NCI-H526 treated with DMSO at 0.1 percent for 48 hours (cell line): ENCODE data around the gene UEVLD.
"Not testable (repeated sequence)": the region's sequence is repeated elsewhere in the genome, so short reads cannot be mapped to it uniquely, and the experiment has no call there.

ENCODE experiments used
- DNase-seq: peaks from one replicate; lab custom pipeline; 2025; lab: John Stamatoyannopoulos, UW

Gene UEVLD

DNA sequence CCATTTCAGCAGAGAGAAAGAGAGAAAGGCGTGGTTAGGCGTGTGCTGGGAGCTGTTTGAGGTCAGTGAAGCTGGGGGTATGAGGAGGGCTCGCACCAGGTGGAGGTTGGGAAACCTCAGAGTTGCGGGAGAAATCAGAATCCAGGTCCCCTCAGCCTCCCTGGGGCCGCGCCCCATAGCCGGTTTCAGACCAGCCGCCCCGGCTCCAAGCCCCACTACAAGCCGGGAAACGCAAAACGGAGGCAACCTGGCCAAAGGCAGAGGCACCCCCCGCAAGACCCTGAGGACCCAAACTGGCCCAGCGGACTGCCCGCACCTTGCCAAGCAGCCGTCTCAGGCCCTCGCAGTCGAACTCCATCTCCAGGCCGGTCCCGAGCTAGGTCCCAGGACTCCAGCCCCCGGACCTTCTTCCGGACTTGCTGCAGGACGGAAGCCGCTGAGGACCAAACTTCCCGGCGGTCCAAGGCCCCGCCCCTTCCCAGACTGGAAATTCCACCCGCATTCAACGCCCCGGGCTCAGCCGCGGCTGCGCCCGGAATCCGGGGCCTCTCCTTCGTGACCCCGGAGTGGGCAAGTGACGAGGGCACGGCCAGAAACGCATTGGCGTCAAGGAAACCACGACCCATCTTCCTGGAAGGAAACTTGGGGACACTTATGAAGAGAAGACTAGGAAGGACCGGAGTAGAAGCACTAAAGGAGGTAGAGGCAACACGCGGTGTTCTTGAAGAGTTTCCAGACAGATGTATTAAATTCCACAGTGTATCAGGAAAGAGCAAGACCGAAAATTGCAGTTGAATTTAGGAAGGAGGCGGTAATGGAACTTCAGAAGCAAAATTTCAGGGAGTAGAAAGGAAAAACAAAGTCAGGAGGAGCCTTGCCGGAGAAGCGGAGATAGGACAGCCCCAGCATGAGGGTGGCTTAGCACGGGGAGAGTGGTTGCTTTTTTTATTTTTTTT is at the start of gene UEVLD:
Gene UEVLD, minus strand, starts transcription at position 438 of the 956 bp plus-strand sequence. Its CDS starts 80 bp downstream, at position 358.
- DNase-seq = peak; percentile 80

GRCh38 chr11:18634140-18635032 is 45.9 kb upstream of the UEVLD start, which contains the start of gene SPTY2D1:
Gene SPTY2D1, minus strand, starts transcription at chr11:18634342. Its CDS starts 85 bp downstream, at chr11:18634257.
- DNase-seq = peak; percentile 97

DNA sequence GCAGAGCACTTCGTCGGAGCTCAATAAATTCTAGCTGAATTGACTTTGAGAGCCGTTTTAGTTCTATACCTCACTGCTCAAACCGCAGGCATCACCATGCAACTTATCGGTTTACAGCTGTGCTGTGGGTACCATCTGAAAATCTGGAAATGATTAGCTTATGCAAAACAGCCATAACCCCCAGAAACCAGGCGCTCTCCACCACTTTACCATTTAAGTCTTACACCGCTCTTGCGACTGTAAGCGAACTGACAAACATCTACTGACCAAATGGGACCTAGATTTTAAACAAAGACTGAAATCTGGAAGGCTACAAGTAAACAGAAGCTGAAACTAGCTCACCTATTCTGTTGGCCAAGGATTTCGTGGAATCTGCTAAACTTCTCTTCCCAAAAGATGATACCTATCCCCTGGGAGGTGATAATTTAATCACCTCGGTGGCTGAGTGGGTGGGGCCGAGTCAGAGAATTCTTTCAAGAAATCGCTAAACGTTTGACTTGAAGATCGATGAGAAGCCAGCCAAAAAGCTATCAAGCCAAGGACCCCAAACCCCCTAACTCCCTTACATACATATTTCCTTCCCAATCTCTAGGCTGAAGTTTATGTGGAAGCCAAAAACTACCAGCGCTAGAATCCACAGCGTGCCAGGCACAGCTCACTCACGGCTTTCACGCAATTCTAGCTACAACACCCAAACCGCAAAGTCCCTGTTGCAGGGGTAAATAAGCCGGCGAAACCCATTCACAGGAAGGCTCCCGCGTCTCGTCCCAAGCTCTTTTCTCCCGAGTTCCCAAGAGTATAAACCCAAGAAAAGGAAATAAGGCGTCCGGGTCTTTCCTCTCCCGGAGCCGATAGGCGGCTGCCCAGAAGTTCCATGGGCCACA is 45.0 kb upstream of the UEVLD start:
- DNase-seq = peak; percentile 12

- DNase-seq = no peak
These were observed 44.3 kb upstream of the UEVLD start for GRCh38 chr11:18632841-18633240.

GRCh38 chr11:18624161-18624560 is 35.6 kb upstream of the UEVLD start:
- no peak for DNase-seq

DNA sequence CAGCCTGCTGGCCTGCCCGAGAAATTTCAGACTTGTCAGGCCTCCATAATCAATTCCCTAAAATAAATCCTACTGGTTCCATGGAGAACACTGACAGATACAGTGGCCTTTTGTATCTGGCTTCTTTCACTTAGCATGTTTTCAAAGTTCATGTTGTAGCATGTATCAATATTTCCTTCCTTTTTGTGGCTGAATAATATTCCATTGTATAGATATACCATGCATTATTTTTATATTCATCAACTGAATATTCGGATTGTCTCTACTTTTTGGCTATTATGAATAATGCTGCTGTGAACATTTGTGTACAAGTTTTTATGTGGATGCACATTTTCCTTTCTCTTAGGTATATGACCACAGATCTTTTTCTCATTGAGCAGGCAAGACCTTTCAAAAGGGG is 35.2 kb upstream of the UEVLD start:
- DNase-seq = no peak

DNA sequence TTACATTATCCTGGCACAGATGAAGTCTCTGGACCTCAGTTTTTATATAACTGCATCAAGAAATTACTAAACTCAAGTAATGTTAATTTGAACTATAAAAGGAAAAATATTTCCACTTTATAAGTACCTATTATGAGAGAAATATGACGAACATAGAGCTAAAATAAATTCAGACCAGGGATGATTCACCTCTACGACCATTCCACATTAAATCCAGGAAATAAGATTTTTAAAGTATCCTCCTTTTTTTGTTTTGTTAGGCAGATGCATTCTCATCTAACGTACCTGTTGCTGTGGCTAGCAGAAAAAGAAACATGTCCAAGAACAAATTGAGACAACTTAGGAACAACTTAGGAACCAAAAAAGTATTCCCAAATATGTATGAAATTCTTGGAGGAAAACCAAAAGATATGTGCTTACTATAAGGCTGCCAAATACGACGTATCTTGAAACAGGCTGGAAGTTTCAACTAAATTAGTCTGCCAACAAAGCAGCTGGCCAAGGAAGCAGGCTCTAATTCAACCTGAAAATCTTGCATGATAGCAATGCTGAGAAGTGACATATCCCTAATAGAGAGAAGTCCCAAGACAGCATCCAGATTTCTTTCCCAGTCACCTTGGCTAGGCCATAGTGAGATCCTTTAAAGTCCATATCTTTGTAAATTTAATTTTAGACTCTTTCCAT is 29.9 kb upstream of the UEVLD start:
- DNase-seq = no peak

GRCh38 chr11:18617688-18618341 is 29.3 kb upstream of the UEVLD start:
- no peak for DNase-seq

DNA sequence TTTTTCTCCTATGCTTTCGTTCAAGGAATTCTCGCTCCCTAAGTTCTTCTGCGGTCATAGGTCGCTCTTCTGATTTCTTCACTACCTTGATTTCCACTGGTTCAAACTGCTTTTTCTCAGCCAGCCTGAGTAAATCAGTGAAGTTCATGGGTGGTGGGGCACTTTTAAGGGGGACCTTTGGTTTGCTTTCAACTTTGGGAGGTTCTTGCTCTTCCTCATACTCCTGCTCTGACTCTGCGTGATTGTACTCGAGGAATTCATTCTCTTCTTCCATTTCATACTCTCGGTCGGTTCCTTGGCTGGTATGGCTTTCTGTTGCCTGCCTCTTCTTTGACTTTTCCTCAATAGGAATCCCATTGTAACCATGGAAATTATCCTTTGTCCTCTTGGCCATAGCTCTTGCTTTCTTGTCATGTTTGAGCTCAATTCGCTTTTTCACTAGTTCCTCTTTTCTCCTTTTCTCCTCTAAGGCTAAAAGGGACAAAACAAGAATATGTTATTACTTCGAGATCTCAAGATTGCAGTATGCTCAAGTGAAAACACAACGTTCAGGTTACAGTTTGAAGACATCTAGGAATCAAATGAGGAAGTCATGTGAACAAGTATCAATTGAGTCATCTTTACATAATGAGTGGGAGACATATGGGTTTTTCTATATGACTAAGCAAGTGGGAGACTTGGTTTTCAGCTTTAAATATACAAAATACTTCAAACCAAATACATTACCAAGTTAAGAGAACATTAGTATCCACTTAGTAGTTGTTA is 27.3 kb upstream of the UEVLD start:
- no peak for DNase-seq

GRCh38 chr11:18614667-18615066 is 26.1 kb upstream of the UEVLD start:
- no peak for DNase-seq

- no peak for DNase-seq
These were observed 23.9 kb upstream of the UEVLD start for GRCh38 chr11:18612394-18612793.

DNA sequence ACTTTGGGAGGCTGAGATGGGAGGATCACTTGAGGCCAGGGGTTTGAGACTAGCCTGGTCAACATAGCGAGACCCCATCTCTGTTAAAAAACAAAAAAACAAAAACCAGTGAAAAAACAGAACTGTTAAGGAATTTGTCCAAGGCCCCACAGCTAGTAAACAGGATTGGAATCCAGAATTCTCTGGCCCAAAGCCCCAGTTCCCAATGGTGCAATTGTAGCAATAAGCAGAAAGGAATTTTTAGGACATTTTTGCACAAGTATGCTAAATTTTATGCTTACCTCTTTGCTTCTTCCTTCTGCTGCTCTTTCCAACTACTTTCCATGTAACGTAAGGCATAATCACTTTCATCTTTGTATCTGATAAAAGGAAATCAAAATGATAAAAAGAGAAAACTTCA is 22.7 kb upstream of the UEVLD start:
- DNase-seq = no peak

DNA sequence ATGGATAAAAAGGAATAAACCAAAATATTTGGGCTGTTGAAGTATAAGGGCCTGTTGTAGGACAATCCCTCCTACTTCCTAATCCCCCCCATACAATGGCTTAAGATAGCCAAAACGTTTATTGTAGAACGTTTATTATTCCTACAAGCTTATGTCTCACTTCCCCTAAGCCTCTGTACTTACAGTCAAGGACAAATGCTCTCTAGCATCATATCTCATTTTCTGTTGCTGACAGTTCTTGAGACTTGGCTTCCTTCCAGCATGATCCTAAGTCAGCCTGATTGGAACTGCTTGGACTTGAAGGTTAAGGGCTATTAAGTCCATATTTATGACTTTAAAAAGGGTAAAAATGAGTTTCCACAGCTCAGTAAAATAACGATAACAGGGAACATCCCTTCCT is 19.8 kb upstream of the UEVLD start:
- no peak for DNase-seq

- DNase-seq = no peak
These were observed 12.5 kb upstream of the UEVLD start for GRCh38 chr11:18600915-18601569.

- DNase-seq = no peak
These were observed 11.3 kb upstream of the UEVLD start, which contains the start of gene MISFA for GRCh38 chr11:18599739-18600230. Gene MISFA, plus strand, starts transcription at chr11:18599789. Its CDS starts 140 bp downstream, at chr11:18599929.

GRCh38 chr11:18594999-18595749 is 6.6 kb upstream of the UEVLD start:
- DNase-seq = no peak

DNA sequence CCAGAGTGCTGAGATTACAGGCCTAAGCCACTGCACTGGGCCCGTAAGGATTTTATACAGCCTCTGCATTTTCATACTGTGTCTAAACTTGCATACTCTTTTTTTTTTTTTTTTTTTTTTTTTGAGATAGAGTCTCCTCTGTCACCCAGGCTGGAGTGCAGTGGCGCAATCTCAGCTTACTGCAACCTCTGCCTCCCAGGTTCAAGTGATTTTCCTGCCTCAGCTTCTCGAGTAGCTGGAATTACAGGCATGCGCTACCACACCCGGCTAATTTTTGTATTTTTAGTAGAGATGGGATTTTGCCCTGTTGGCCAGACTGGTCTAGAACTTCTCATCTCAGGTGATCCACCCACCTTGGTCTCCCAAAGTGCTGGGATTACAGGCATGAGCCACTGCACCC is 5.6 kb upstream of the UEVLD start:
- not testable (repeated sequence) for DNase-seq

DNA sequence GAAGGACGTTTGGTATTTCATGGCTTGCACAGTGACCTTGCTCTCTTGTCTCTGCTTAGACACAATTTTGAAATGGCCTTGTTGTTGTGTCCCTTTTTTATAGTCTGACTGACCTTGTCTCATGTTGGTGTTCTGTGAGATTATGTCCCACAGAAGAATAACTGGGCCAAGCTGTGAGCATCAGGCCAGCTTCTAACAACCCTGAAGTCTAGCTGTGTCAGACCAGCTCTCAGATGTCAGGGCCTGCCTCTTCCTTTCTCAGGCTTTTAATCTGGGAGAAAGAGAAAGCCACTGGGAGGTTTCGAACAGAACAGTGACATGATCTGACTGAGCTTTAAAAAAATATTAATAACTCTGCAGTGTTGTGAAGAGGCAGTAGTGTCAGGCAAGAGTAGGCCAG is 2.0 kb upstream of the UEVLD start:
- DNase-seq = no peak
